CD4-positive, alpha-beta T cell treated with Interleukin-4 for 4 hours (primary cell): ENCODE measurements around the gene CTTN.

ENCODE experiments used
- DNase-seq: peaks from one replicate; pipeline ENCODE4 v3.0.0-alpha.2; 2020

CTTN gene

GRCh38 chr11:70478166-70478890, 80.0 kb downstream of the CTTN start:
- no peak for DNase-seq

- DNase-seq, result no peak
Measured at GRCh38 chr11:70480711-70481110, 82.4 kb downstream of the CTTN start.

GRCh38 chr11:70481625-70482528, 83.5 kb downstream of the CTTN start:
- no peak for DNase-seq

- DNase-seq, result no peak
Measured at GRCh38 chr11:70482529-70482917, 84.2 kb downstream of the CTTN start.

- DNase-seq, result no peak
Measured at GRCh38 chr11:70483077-70483861, 84.9 kb downstream of the CTTN start.

- no peak for DNase-seq
Measured at GRCh38 chr11:70483917-70484316, 85.6 kb downstream of the CTTN start.

- no peak for DNase-seq
Measured at GRCh38 chr11:70485326-70486025, 87.1 kb downstream of the CTTN start.

GRCh38 chr11:70486026-70486415, 87.7 kb downstream of the CTTN start:
- DNase-seq, result no peak
